ENCODE results near the gene AHCYL1.

Gene AHCYL1

GRCh38 chr1:110012100-110012780, 27.7 kb downstream of the AHCYL1 start:
- Histone ChIP-seq H3K4me2 (ENCODE audit: low read depth, low read length, poor library complexity, severe bottlenecking) (no peak overlapping the region), H2AFZ (ENCODE audit: low read depth, low read length, severe bottlenecking) (no peak overlapping the region), H3K9me3 (ENCODE audit: insufficient read depth, low read length) (no peaks in the 10 kb centered on the region), H3K4me3 (ENCODE audit: insufficient read depth, low read length, poor library complexity, severe bottlenecking) (no peak overlapping the region), H4K20me1 (ENCODE audit: low read depth, low read length) (no peaks in the 10 kb centered on the region), H3K27ac (ENCODE audit: low read depth, low read length) (no peak overlapping the region), H3F3A (ENCODE audit: insufficient read depth) (no peaks in the 10 kb centered on the region), H3K9me2 (replicated peaks; ENCODE audit: insufficient read depth, low read length) (no peaks in the 10 kb centered on the region), H3K9ac (ENCODE audit: low read length) (no peak overlapping the region), H3K36me3 (ENCODE audit: low read length) (peaks cover 28% of the 10 kb centered on the region; the same call in 1 of the 2 replicates), H3K79me2 (ENCODE audit: insufficient read depth, low read length) (no peaks in the 10 kb centered on the region), H3K27me3 (ENCODE audit: low read length) (no peaks in the 10 kb centered on the region)
- TF ChIP-seq CTCF (IDR thresholded peaks at IDR 0.05; ENCODE audit: insufficient read depth, low read length, poor library complexity, severe bottlenecking) (no peak), EZH2phosphoT487 (conservative IDR thresholded peaks at IDR 0.05; ENCODE audit: low read length) (no peak)

DNA sequence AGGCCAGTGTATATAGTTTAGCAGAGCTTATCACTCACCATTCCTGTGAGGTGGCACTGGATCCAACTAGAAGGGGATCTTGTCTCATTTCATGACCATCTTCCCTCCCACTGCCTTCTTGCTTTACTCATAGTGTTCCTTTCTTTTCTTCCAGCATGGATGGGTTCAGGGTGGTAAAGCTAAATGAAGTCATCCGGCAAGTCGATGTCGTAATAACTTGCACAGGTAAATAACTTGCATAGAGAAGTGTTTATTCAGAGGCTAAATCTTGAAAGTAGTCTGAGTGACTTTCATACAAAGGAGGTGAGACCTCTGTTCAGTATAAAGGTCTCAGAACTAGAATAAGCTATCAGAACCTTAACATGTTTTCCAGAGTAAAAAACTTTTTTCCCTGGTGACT, 33.2 kb downstream of the AHCYL1 start:
- Histone ChIP-seq H3K79me2 (ENCODE audit: insufficient read depth, low read length) (no peaks in the 10 kb centered on the region), H2AFZ (ENCODE audit: low read depth, low read length, severe bottlenecking) (no peak overlapping the region), H3K4me2 (ENCODE audit: low read depth, low read length, poor library complexity, severe bottlenecking) (no peak overlapping the region), H3K36me3 (ENCODE audit: low read length) (peaks cover 44% of the 10 kb centered on the region), H3K27ac (ENCODE audit: low read depth, low read length) (no peak overlapping the region), H3K27me3 (ENCODE audit: low read length) (no peaks in the 10 kb centered on the region), H3K9me2 (replicated peaks; ENCODE audit: insufficient read depth, low read length) (no peaks in the 10 kb centered on the region), H3F3A (ENCODE audit: insufficient read depth) (no peaks in the 10 kb centered on the region), H3K9ac (ENCODE audit: low read length) (no peak overlapping the region), H4K20me1 (ENCODE audit: low read depth, low read length) (no peaks in the 10 kb centered on the region), H3K4me3 (ENCODE audit: insufficient read depth, low read length, poor library complexity, severe bottlenecking) (no peak overlapping the region), H3K9me3 (ENCODE audit: insufficient read depth, low read length) (no peaks in the 10 kb centered on the region)
- TF ChIP-seq EZH2phosphoT487 (conservative IDR thresholded peaks at IDR 0.05; ENCODE audit: low read length) (no peak), CTCF (IDR thresholded peaks at IDR 0.05; ENCODE audit: insufficient read depth, low read length, poor library complexity, severe bottlenecking) (no peak)

GRCh38 chr1:110018396-110018795, 33.8 kb downstream of the AHCYL1 start:
- Histone ChIP-seq H2AFZ (ENCODE audit: low read depth, low read length, severe bottlenecking) (no peak overlapping the region), H3K4me2 (ENCODE audit: low read depth, low read length, poor library complexity, severe bottlenecking) (no peak overlapping the region), H3K27me3 (ENCODE audit: low read length) (no peaks in the 10 kb centered on the region), H3F3A (ENCODE audit: insufficient read depth) (no peaks in the 10 kb centered on the region), H3K36me3 (ENCODE audit: low read length) (peaks cover 40% of the 10 kb centered on the region), H3K79me2 (ENCODE audit: insufficient read depth, low read length) (no peaks in the 10 kb centered on the region), H3K9me3 (ENCODE audit: insufficient read depth, low read length) (no peaks in the 10 kb centered on the region), H3K9me2 (replicated peaks; ENCODE audit: insufficient read depth, low read length) (no peaks in the 10 kb centered on the region), H4K20me1 (ENCODE audit: low read depth, low read length) (no peaks in the 10 kb centered on the region), H3K4me3 (ENCODE audit: insufficient read depth, low read length, poor library complexity, severe bottlenecking) (no peak overlapping the region), H3K9ac (ENCODE audit: low read length) (no peak overlapping the region), H3K27ac (ENCODE audit: low read depth, low read length) (no peak overlapping the region)
- no peak for TF ChIP-seq CTCF (IDR thresholded peaks at IDR 0.05; ENCODE audit: insufficient read depth, low read length, poor library complexity, severe bottlenecking)
- TF ChIP-seq EZH2phosphoT487 (conservative IDR thresholded peaks at IDR 0.05; ENCODE audit: low read length), result no peak
